IMR-90 (cell line): Measurements from ENCODE around the gene KMT2E. TPM values are rescaled to one million over a fixed set of nuclear protein-coding genes. Genes with fewer than 3 reads are reported as not detected.

Source experiments
- ATAC-seq: fragments of 200-7000 bp; cut with Tn5 transposase; 2 replicates; pipeline ENCODE4 v1.9.1; 2020; ENCODE audit warnings: low read depth, mild to moderate bottlenecking, moderate library complexity
- BruUV-seq: library from RNA; stranded (reverse); fragments of 400-500 nt; replicated peaks from 2 replicates; lab custom pipeline; 2021; lab: Mats Ljungman, UMichigan
- CTCF ChIA-PET: fragments of 300-600 bp; formaldehyde crosslinking; extraction: SDS; loops from one replicate; lab custom pipeline; 2021; ENCODE audit warnings: antibody characterized with exemption; lab: Yijun Ruan, JAX
- POLR2A ChIA-PET: fragments of 300-600 bp; sonication (Branson Sonifier 250); formaldehyde crosslinking; loops from one replicate; lab custom pipeline; 2022; ENCODE audit warnings: antibody characterized with exemption; ENCODE audit not compliant: unreplicated experiment; lab: Charles Lee
- DNase-seq: peaks from one replicate; pipeline ENCODE4 v3.0.0; 2013
- H2AFZ ChIP-seq: replicated peaks from 2 replicates; pipeline ENCODE3; 2013; ENCODE audit warnings: low read length, mild to moderate bottlenecking; ENCODE audit not compliant: poor library complexity
- H2AK5ac ChIP-seq: 2 replicates; pipeline ENCODE4 v1.6.1; 2013; ENCODE audit warnings: low read depth, low read length, inconsistent platforms
- H2AK9ac ChIP-seq: replicated peaks from 2 replicates; pipeline ENCODE3; 2013; ENCODE audit warnings: mild to moderate bottlenecking, low read depth, low read length, moderate library complexity; ENCODE audit not compliant: poor library complexity
- H2BK120ac ChIP-seq: 2 replicates; pipeline ENCODE4 v1.6.1; 2013; ENCODE audit warnings: low read depth, low read length, inconsistent platforms
- H2BK15ac ChIP-seq: 3 replicates; pipeline ENCODE4 v1.6.1; 2013; ENCODE audit warnings: low read depth, low read length, inconsistent platforms
- H2BK20ac ChIP-seq: 2 replicates; pipeline ENCODE4 v1.6.1; 2013; ENCODE audit warnings: low read depth, mild to moderate bottlenecking, inconsistent platforms, low read length, moderate library complexity
- H2BK5ac ChIP-seq: 2 replicates; pipeline ENCODE4 v1.6.1; 2013; ENCODE audit warnings: mild to moderate bottlenecking, low read depth, low read length, inconsistent platforms; ENCODE audit not compliant: poor library complexity, severe bottlenecking
- H3K14ac ChIP-seq: replicated peaks from 2 replicates; pipeline ENCODE4 v1.6.1; 2013; ENCODE audit warnings: low read depth, low read length, inconsistent platforms
- H3K18ac ChIP-seq: 2 replicates; pipeline ENCODE4 v1.6.1; 2013; ENCODE audit warnings: low read depth, low read length, control low read depth
- H3K23ac ChIP-seq: 2 replicates; pipeline ENCODE4 v1.6.1; 2013; ENCODE audit warnings: low read depth, low read length, inconsistent platforms
- H3K27ac ChIP-seq: 2 replicates; pipeline ENCODE4 v1.5.1; 2013; ENCODE audit warnings: mild to moderate bottlenecking, control low read depth, low read length; ENCODE audit not compliant: insufficient read depth
- H3K27me3 ChIP-seq: 2 replicates; pipeline ENCODE4 v1.6.1; 2013; ENCODE audit warnings: low read length; ENCODE audit not compliant: control insufficient read depth, insufficient read depth
- H3K36me3 ChIP-seq: 2 replicates; pipeline ENCODE4 v1.6.1; 2013; ENCODE audit warnings: low read length, mixed read lengths; ENCODE audit not compliant: control insufficient read depth, insufficient read depth
- H3K4ac ChIP-seq: 2 replicates; pipeline ENCODE4 v1.6.1; 2013; ENCODE audit warnings: low read depth, low read length, inconsistent platforms
- H3K4me1 ChIP-seq: 2 replicates; pipeline ENCODE4 v1.6.1; 2013; ENCODE audit warnings: low read length, mixed read lengths; ENCODE audit not compliant: control insufficient read depth, insufficient read depth
- H3K4me2 ChIP-seq: 2 replicates; pipeline ENCODE4 v1.6.1; 2013; ENCODE audit warnings: low read depth, mild to moderate bottlenecking, control low read depth, low read length, moderate library complexity
- H3K4me3 ChIP-seq: 2 replicates; pipeline ENCODE4 v1.5.1; 2013; ENCODE audit warnings: low read depth, mild to moderate bottlenecking, control low read depth, low read length, moderate library complexity; ENCODE audit not compliant: insufficient read depth
- H3K56ac ChIP-seq: 2 replicates; pipeline ENCODE4 v1.6.1; 2013; ENCODE audit warnings: low read length, inconsistent platforms; ENCODE audit not compliant: insufficient read depth; ENCODE audit errors: extremely low read depth
- H3K79me1 ChIP-seq, 2 experiments: 2 replicates each; pipeline ENCODE4 v1.6.1; 2013; ENCODE audit warnings: low read length in 2 of 2, inconsistent platforms in 1 of 2, low read depth in 1 of 2
- H3K9ac ChIP-seq: 2 replicates; pipeline ENCODE4 v1.6.1; 2013; ENCODE audit warnings: low read depth, low read length, control low read depth
- H3K9me1 ChIP-seq: 2 replicates; pipeline ENCODE4 v1.6.1; 2013; ENCODE audit warnings: low read length, inconsistent platforms; ENCODE audit not compliant: insufficient read depth
- H3K9me3 ChIP-seq: 2 replicates; pipeline ENCODE4 v1.6.1; 2013; ENCODE audit warnings: low read length; ENCODE audit not compliant: control insufficient read depth, insufficient read depth
- H4K20me1 ChIP-seq: 2 replicates; pipeline ENCODE4 v1.6.1; 2013; ENCODE audit warnings: low read length, inconsistent platforms; ENCODE audit not compliant: insufficient read depth
- H4K5ac ChIP-seq: 2 replicates; pipeline ENCODE4 v1.6.1; 2013; ENCODE audit warnings: mild to moderate bottlenecking, low read depth, low read length, control low read depth
- H4K8ac ChIP-seq, 2 experiments: 2 replicates each; pipeline ENCODE4 v1.6.1; 2013; ENCODE audit warnings: low read depth in 2 of 2, low read length in 2 of 2, control low read depth in 1 of 2, inconsistent platforms in 1 of 2
- H4K91ac ChIP-seq: 2 replicates; pipeline ENCODE4 v1.6.1; 2013; ENCODE audit warnings: low read depth, low read length, inconsistent platforms; ENCODE audit not compliant: insufficient read depth
- CEBPB ChIP-seq: IDR thresholded peaks from 2 replicates; pipeline ENCODE4 v1.6.1; 2012; ENCODE audit warnings: low read depth, low read length, improper control_type of control experiment
- CHD1 ChIP-seq: IDR thresholded peaks from 2 replicates; pipeline ENCODE4 v1.6.1; 2012; ENCODE audit warnings: low read depth, low read length, improper control_type of control experiment
- ELK1 ChIP-seq: fragments of 150-350 bp; IDR thresholded peaks from 2 replicates; pipeline ENCODE4 v1.6.1; 2016; ENCODE audit warnings: low read depth, mild to moderate bottlenecking, low read length, moderate library complexity, borderline replicate concordance
- FOS ChIP-seq: fragments of 150-350 bp; IDR thresholded peaks from 2 replicates; pipeline ENCODE4 v1.6.1; 2016; ENCODE audit warnings: low read depth, low read length
- MAFK ChIP-seq: IDR thresholded peaks from 2 replicates; pipeline ENCODE4 v1.6.1; 2012; ENCODE audit warnings: low read depth, low read length, improper control_type of control experiment
- NFE2L2 ChIP-seq: fragments of 150-350 bp; IDR thresholded peaks from 2 replicates; pipeline ENCODE4 v1.6.1; 2016; ENCODE audit warnings: low read depth, mild to moderate bottlenecking, low read length
- POLR2A ChIP-seq: IDR thresholded peaks from 2 replicates; pipeline ENCODE4 v1.6.1; 2012; ENCODE audit warnings: mild to moderate bottlenecking, low read depth, low read length
- RAD21 ChIP-seq: IDR thresholded peaks from 2 replicates; pipeline ENCODE4 v1.6.1; 2012; ENCODE audit warnings: low read length, improper control_type of control experiment
- SMC3 ChIP-seq: fragments of 150-350 bp; IDR thresholded peaks from 2 replicates; pipeline ENCODE4 v1.6.1; 2016; ENCODE audit warnings: low read depth, mild to moderate bottlenecking, antibody characterized with exemption, low read length, moderate library complexity
- USF2 ChIP-seq: fragments of 150-350 bp; IDR thresholded peaks from 2 replicates; pipeline ENCODE4 v1.6.1; 2017; ENCODE audit warnings: mild to moderate bottlenecking, antibody characterized with exemption, low read length, low read depth
- dilution Hi-C: fragments of 300-500 bp; cut with HindIII; formaldehyde crosslinking; loops from one replicate; pipeline ENCODE4 v1.14.3; 2018; ENCODE audit warnings: low sequenced_read_pairs; ENCODE audit not compliant: unreplicated experiment
- in situ Hi-C: fragments of 300-500 bp; cut with MboI; formaldehyde crosslinking; loops from 3 replicates; pipeline ENCODE4 v1.14.3; 2019; ENCODE audit warnings: low sequenced_read_pairs, inconsistent platforms, mixed read lengths
- intact Hi-C: fragments of 100-400 bp; cut with micrococcal nuclease; formaldehyde crosslinking; loops from 2 replicates; pipeline ENCODE4 v1.10.0; 2022
- polyA plus RNA-seq, 3 experiments: library from polyadenylated mRNA; depleted of rRNA; stranded (reverse); fragments of >200 nt; gene quantifications; 2 replicates each; pipeline ENCODE4 v1.2.3, GENCODE V29; 2012; ENCODE audit warnings: low replicate concordance in 1 of 3
- total RNA-seq: library from RNA; depleted of rRNA; stranded (reverse); fragments of >200 nt; gene quantifications from 2 replicates; pipeline ENCODE4 v1.2.3, GENCODE V29; 2012

KMT2E gene
- total and polyA plus RNA-seq, 2 of the 4 experiments (the other 2 are of a cell fraction) = 16.8 to 79.2 TPM

- intact Hi-C loops = no loop called here
- no peak overlapping the region for H3K18ac ChIP-seq
- in situ Hi-C loops = no loop called here
- no peak overlapping the region for H3K9ac ChIP-seq
- H3K4ac ChIP-seq = no peak overlapping the region
- no peak overlapping the region for H4K8ac ChIP-seq
- dilution Hi-C loops = no loop called here
- peaks cover 13 to 43% of the 10 kb centered on the region in 2 experiments for H3K79me1 ChIP-seq
- no peak overlapping the region for H2AK5ac ChIP-seq
- H3K14ac ChIP-seq = no peak overlapping the region
- DNase-seq (no peak), ATAC-seq (no peak)
- peaks cover 3% of the 10 kb centered on the region for H3K9me1 ChIP-seq
- H2AFZ ChIP-seq = no peak overlapping the region
- H4K91ac ChIP-seq = no peak overlapping the region
- no peak overlapping the region for H2AK9ac ChIP-seq
- ChIA-PET POLR2A (no interaction called here), CTCF (no interaction called here)
- no peaks in the 10 kb centered on the region for H4K20me1 ChIP-seq
- H3K9me3 ChIP-seq = no peaks in the 10 kb centered on the region
- no TSS peak for BruUV-seq
- H3K56ac ChIP-seq = no peak overlapping the region
- no peaks in the 10 kb centered on the region for H3K27me3 ChIP-seq
- no peak overlapping the region for H2BK5ac ChIP-seq
- no peak overlapping the region for H3K23ac ChIP-seq
- no peak overlapping the region for H4K5ac ChIP-seq
- H3K4me2 ChIP-seq = no peak overlapping the region
- peaks cover 7% of the 10 kb centered on the region for H3K4me1 ChIP-seq
- no peak overlapping the region for H2BK20ac ChIP-seq
- no peak overlapping the region for H3K27ac ChIP-seq
- H3K36me3 ChIP-seq = peaks cover 26% of the 10 kb centered on the region
- H2BK120ac ChIP-seq = no peak overlapping the region
- H2BK15ac ChIP-seq = no peak overlapping the region
- TF ChIP-seq SMC3 (no peak), FOS (no peak), CEBPB (no peak), ELK1 (no peak), NFE2L2 (no peak), RAD21 (no peak), POLR2A (no peak), MAFK (no peak), USF2 (no peak), CHD1 (no peak)
- H3K4me3 ChIP-seq = no peak overlapping the region
Observed at GRCh38 chr7:105094966-105095365, 81.0 kb downstream of the KMT2E start.
